GDM1 (cell line): Measurements from ENCODE around the gene SRRD.

ENCODE experiments used
- DNase-seq: peaks from one replicate; lab custom pipeline; 2025; lab: John Stamatoyannopoulos, UW

SRRD gene

DNA sequence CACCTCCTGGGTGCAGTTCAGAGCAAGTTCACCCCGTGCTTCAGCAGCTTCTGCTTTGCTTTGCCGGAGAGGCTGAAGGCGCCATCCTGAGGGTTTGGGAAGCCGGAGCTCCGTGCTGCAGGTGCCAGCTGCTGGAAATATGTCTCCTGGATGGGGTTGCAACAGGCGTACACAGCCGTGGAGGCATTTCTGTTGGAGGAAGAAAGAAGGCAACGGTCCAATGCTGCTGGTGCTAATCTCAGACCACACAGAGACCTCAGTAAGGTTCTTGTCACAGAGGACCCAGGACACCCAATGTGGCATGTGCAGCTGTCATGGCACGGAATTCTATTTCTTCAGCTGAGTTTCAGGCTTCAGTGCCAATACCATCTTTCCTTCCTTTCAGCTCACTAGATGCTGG is 30.5 kb upstream of the SRRD start:
- DNase-seq = no peak

DNA sequence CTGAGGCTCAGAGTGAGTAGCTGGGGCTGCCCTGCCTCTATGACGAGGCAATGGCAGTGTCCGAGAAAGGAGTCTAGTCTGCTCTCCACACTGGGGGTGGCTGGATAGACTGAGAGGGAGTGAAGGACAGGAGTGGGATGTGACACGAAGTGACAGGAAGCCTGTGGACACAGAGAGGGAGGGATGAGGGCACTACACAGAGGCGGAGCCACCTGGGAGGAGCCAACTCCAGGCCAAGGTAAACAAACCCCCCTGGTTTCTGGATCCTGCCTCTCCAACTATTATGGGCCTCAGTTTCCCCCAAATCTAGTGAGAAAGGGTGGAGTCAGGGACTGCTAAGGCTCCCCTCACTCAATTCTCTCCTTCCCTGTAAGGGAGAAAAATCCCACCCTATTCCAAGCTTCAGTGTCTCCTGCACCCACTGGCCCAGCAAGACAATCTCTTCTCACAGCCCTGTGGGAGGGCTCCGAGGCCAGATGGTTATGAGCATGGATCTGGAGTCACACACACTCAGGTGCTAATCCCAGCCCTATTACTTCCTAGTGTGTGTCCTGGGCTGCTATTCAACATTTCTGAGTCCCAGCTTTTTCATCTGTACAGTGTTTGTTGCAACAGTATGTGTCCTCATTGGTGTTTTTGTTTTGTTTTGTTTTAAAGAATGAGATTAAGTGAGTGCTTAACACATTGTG is 29.7 kb upstream of the SRRD start:
- DNase-seq = no peak

DNA sequence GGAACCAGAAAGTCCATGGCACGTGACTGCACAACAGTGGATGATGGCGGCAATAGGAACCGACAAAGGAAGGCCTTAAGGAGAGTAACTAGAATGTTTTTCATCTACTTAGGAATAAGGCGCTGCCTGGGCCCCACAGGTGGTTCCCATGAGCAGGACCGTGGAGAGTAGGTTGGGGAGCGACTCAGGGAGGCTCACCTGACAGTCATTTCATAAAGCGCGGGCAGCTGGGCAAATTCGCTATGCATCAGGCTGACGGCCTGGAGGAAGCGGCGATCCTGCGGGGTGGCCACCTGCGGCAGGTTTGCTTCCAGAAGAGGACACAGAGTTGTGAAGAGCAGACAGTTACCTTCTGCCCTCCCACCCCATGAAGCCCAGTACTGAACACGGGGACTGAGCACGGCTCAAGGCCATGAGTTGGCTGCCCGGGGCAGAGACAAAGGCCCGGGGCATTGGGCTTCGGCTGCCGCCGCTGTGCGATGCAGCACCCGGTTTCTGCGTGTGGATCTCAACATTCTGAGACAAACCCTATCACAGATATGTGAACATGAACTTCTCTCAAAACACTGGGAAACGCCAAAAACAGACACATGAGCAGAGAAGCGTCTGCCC is 25.9 kb upstream of the SRRD start:
- DNase-seq = no peak

DNA sequence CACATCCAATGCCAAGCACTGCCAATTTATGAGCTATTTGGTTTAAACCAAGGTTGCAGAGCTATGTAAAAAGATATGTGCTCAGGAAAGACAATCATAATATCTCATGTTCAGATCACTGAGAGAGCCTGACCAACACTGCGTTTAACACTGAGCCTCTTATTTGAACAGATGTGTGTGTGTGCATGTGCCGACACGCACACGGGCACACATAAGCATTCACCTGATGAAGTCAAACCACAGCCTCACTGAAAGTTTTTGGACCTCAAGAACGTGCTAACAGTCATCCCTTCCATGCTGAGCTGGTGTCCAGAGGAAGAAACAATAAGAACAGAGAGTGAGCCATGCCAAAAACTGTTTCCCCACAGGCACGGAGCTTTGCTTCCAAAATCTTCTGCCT is 23.5 kb upstream of the SRRD start:
- no peak for DNase-seq

DNA sequence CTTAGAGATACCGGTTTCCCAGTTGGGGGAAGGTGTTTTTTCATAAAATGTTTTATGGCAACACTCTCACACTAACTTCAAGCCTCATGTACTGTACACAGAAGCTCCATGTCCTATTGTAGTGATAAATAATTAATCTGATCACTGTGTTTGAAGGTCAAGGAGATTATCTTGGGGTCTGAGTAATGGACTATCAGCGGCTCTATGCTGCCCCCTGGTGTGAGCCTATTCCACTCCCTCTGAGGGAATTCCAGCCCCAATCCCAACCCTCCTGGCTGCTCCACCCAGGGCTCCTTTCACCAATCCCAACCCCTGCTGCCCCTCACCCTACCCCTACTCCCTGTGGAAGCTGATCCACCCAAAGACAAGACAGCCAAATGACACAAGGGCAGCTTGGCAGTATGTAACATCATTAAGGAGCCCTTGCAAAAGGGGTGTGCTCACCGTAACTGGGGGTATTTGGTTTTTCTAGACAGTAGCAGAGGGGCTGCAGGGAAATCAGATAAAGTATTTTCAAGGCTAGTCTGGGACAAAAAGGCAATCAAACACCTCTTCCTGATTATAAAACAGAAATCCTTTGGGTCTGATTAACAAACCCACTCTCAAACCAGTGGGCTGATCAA is 22.4 kb upstream of the SRRD start:
- DNase-seq = no peak

DNA sequence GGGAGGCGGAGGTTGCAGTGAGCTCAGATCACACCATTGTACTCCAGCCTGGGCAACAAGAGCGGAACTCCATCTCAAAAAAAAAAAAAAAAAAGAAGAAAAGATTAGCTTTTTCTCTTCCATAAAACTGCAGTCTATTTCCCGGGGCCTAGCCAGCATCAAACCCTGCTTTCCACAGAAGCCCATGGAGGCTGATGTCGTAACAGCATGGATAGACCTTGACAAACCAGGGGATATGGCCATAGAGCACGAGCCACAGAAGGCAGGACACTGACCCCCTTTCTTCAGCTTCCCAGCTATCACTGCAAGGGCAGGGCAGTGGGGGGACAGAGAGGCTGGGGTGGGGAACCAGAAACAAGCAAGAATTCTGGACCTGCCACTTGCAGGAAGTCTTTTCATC is 21.6 kb upstream of the SRRD start:
- no peak for DNase-seq

DNA sequence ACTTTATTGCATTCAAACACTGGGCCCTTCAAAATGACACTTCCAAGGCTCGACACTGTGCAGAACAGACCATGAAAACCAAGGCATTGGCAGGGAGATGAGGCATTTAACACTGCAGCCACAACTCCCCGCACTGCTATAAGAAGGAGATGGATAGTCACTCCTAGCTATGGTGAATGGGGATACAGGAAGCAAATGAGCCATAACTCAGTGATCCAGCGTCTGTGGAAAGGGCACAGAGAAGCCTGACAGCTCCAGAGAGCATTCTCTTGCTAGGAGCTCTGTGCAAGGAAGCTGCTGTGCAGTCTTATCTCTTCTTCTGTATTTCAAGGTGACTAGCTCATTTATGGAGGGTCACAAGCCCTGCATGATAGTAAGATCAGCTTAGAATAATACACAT is 21.0 kb upstream of the SRRD start:
- no peak for DNase-seq

DNA sequence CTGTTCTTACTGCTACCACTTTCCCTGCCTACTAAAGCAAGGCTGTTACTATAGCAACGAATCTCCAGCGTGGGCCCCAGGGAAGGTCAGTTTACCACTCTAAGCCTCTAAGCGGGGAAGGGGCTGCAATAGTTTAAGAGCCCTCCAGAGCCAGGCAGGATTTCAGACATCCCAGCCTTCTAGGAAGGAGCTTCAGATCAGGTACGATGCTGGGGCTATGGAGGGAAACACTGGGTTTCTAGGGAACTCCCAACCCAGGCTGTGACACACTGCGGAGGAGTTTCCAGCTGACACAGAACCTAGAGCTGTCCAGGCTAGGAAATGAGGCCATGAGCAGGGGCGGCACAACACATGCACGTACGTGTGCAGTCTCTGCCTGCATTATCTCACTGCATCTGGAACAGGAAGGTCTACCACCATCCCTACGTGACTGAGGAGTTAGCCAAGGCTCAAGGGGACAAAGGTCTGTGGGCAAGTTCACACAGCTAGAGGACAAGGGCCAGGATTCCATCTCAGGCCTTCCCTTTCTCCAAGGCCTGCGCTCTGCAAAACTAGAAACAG is 20.5 kb upstream of the SRRD start:
- no peak for DNase-seq

DNA sequence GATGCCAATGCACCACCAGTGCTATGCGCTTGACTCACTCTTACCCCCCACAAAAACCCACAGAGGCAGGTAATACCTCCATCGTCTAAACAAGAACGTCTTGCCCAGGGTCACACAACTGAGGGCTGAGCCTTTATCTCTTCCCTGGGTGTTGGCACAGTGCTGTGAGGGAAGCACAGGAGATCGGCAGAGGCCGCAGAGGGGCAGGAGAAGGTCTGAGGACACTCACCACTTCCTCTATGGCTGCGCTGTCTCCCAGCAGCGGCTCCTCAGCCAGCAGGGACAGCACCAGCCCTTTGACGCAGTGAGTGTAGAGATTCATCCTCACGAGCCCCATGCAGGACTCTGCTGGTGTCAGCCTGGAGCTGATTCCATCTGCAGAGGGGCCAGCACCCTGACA is 20.0 kb upstream of the SRRD start:
- no peak for DNase-seq

DNA sequence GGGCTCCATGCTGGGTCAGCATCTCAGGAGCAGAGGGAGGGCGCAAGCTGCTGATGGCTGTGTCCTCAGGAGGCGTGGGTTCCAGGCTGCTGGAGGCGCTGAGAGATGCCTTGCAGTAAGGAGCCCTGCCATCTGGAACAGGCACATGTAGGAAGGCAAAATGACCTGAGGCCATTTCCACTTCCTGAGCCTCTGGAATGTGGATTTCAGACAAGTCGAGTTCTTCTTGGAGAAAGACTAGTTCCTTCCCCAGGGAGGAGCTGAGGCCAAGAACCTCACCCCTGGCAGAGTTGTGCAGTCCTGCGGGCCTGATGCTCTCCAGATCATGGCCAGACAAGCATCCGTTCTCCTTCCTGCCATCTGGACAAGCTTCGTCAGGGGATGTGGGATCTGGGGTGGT is 19.4 kb upstream of the SRRD start:
- DNase-seq = no peak

DNA sequence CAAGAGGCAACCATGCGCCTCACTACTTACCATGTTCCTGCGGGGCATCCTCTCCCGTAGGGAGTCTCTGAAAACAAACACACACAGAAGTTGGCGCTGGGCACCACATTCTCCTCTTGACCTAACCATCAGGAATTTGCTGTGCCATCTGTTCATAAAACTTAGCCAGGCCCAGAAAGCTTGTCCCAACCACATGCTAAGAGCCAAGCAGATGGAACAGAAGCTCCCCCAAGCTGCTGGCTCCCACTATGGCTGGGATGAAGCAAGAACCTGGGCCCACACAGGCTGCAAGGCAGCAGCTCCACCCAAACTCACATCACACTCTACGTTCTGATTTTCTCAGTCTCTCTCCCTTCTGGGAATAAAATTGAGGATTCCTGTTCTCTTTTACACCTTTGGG is 17.5 kb upstream of the SRRD start:
- no peak for DNase-seq

DNA sequence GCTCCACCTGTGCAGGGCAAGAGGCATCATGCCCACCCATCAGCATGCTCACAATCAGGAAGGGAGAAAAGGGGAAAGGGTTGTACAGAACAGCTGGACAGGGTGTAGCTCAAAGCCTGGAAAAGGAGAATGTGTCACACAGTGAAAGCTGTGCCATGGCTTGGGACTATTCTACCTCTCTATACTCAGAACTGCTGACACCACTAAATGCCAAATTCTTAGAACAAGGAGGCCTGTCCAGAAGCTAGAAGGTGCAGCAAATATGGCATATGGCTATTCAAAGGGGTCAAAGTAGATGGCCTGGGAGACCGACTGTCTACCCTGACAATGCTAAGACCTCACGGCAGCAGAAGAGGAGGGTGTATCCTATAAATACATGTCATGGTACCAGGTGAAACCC is 12.9 kb upstream of the SRRD start:
- DNase-seq = no peak

DNA sequence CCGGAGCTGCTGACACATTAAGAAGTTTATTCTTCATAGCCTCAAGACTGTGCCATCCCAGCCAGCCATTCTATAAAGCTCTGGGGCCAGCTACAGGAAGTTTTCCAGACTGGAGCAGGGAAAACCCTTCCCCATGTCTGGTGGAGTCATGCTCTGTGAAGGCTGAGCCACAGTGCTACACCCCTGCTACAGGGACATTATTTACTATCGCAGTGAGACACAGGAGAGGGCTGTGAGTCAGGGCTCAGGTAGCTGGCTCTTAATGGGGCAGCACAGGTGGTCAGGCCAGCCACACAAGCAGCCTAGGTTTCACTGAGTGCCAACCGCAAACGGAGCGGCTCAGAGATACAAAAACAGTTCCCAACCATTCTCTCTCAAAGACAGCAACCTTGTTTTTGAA is 12.2 kb upstream of the SRRD start:
- no peak for DNase-seq

DNA sequence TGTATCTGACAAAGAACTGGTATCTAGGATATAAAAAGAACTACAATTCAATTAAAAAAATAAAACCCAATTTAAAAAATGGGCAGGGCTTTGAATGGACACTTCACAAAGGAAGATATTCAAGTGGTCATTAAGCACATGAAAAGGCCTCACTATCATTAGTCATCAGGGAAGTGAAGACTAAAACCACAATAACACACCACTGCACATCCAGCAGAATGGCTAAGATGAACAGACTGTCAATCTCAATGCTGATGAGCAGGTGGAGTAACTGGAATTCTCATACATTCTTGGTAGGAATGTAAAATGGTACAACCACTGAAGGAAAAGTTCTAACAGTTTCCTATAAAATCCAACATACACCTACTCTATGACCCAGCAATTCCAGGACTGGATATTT is 9.0 kb upstream of the SRRD start:
- no peak for DNase-seq

DNA sequence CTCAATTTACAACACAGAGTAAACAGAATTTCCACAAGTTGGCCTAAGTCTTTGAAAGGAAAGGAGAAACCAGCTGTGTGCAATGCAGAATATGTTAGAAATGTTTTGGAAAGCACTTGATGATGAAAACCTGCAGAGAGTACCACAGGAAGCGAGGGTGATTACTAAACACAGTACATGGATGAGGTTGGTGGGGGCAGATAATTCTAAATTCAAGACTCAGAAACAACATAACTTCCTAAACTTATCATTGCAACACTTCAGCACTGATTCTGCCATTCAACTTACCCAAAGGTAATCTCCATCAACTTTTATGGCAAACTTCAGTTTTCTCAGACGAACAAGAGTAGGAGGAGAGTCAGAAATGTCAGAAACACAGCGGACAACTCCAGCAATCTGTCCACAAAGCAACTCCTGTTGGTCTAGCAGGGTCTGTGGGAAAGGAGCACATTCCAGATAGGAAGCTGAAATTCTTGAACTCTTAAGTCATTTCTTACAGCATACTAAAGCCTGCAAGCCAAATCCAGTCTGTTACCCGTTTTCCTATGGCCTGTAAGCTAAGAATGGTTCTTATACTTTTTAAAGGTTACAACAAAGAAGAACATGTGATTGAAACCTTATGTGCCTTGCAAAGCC is 6.9 kb upstream of the SRRD start:
- no peak for DNase-seq

DNA sequence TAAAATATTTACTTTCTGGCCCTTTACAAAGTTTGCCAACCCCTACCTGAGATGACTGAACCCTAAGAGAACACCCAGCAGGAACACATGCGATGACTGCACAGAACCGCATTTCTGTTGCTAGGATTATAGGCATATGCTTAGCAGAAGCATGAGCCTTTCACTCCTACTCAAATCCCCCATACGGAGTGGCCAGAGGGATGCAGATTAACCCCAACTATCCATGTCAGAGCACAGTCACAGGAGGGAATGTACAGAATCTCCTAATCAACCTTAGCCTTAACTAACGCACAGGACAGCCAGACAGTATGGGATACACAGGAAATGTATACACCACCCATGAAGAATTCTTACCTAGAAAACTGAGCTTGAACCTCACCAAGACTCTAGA is 6.3 kb upstream of the SRRD start:
- no peak for DNase-seq

DNA sequence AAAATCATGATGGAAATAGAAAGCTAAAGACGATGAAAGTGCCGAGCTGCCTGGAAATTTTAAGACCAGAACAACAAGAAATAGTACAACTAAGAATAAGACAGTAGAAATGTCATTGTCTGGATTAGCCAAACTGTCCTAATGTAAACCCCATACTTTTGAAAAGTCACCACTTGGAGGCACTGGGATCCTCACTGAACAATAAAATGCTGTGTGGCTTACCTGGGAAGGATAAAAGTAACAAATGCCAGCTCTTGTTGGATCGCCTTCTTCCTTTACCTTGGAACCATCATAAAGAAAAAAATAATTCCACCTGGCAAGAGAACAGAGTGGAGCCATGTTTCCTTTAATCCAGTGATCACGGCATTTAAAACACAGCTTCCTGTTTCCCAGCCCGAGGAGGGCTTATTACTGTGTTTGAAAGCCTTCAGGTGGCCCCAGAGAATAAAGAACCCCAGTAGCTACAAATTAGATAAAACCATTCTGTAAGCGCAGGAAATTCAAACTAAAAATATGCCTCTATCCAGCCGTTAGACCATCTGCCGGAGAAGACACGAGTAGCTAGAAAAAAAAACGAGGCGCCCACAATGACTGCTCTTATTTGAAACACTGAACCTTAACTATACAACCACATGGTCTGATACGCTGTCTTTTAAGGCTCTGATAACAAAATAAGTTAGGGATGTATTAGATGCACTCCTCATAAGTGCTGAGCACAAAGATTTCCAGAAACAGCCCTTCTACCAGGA is 4.5 kb upstream of the SRRD start:
- no peak for DNase-seq

DNA sequence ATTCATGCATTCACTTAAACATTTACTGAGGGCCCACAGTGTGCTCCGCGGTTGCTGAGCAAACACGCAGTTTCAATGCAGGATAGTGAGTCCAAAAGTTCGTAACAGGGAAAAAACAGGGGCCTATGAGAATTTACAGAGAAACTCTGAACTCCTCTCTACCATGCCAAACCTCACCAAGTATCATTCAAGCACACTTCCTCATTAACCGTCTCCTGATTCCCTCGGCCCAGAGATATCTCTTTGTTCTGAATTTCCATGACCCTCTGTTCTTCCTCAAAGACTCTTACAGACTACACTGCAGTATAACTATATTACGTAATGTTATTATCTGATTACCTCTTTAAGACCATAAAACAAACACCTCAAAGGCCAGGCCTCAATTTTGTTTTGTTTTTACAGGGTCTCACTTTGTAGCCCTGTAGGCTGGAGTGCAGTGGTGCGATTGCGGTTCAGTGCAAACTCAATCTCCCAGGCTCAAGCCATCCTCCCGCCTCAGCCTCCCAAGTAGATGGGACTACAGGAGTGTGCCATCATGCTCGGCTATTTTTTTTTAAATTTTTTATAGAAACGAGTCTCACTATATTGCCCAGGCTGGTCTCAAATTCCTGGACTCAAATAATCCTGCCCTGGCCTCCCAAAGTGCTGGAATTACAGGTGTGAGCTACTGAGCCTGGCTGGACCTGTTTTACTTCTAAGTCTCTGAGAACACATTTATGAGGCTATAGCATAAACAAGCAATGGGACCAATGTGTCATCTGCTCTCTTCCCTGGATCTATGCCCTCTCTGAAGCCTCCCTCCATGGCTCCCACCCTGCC is 3.7 kb upstream of the SRRD start:
- no peak for DNase-seq

DNA sequence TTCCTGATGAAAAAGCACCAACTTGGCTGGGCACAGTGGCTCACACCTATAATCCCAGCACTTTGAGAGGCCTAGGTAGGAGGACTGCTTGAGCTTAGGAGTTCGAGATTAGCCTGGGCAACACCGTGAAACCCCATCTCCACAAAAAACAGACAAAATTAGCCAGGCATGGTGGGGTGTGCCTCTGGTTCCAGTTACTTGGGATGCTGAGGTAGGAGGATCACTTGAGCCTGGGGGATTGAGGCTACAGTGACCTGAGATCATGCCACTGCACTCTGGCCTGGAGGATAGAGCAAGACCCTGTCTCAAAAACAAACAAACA is 3.1 kb upstream of the SRRD start:
- DNase-seq = no peak

DNA sequence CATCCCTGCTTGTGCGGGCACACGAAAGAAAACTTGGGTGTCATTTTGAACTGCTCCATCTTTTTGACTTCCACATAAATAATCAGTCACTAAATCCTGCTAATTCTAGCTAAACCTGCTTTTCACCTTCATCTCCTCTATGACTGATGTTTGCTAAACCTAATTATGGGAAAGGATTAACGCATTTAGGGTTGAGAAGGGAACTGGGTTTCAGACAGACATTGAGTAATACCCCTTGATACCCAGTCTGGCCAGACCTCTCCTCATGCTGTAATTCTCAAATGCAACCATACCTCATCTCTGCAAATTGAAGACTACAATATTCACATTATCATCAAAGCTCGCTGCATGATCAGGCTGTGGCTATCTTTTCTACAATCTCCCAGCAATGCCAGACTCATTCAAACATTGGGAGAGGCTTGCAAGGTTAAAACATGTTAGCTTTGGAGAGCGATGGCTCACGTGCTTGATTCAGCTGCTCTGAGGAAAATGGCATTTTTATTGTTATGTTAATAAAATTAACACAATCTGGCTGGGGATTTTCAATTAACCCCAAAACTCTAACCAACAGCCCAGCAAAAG is 2.5 kb upstream of the SRRD start:
- no peak for DNase-seq

DNA sequence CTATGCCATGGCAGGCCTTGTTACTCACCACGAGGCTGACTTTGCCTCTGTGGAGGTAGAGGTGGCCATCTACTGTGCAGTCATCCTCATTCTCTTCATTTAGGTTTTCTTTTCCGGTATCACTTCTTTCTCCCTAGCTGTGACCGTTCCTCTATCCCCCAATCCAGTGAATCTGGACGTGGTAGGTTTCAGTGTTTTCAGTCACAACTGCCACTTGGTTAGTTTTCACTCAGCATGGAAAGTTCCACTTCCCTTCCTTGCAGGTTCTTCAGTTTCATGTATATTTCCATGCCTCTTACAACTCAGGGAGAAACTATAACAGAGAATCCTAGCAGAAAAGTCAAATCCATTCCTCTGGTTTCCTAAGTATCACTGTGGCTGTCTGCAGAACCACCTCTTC is 2.0 kb upstream of the SRRD start:
- no peak for DNase-seq
